Measurements from ENCODE around the gene DIPK1C.

GRCh38 chr18:74425161-74425560 is 31.9 kb downstream of the DIPK1C start:
- TF ChIP-seq EZH2 (IDR thresholded peaks at IDR 0.05) (no peak), CTCF (IDR thresholded peaks at IDR 0.05 in 2 of 3, conservative IDR thresholded peaks at IDR 0.05 in 1 of 3; ENCODE audit: borderline replicate concordance in 1 of 3, insufficient read depth in 1 of 3, low read depth in 2 of 3, low read length in 2 of 3) (no peak), CEBPB (IDR thresholded peaks at IDR 0.05; ENCODE audit: low read depth) (no peak), RAD21 (IDR thresholded peaks at IDR 0.05; ENCODE audit: low read depth) (no peak), POLR2A (IDR thresholded peaks at IDR 0.05; ENCODE audit: borderline replicate concordance, extremely low read depth, insufficient read depth, insufficient read length) (no peak), ELF1 (IDR thresholded peaks at IDR 0.05; ENCODE audit: borderline replicate concordance, low read depth) (no peak), POLR2AphosphoS5 (IDR thresholded peaks at IDR 0.05; ENCODE audit: low read depth, low read length) (no peak), SIN3A (IDR thresholded peaks at IDR 0.05; ENCODE audit: low read depth) (no peak), REST (IDR thresholded peaks at IDR 0.05; ENCODE audit: low read depth) (no peak), EGR1 (IDR thresholded peaks at IDR 0.05; ENCODE audit: low read depth) (no peak)
